Pancreas (tissue), 10 donors: Measurements from ENCODE around the gene MBD3. TPM values are rescaled to one million over a fixed set of nuclear protein-coding genes. Genes with fewer than 3 reads are reported as not detected.

Experiments used
- ATAC-seq, 4 donors: fragments of 200-7000 bp; cut with Tn5 transposase; one replicate each; pipeline versions ENCODE4 v1.8.0 to v1.9.1; 2020; ENCODE audit warnings: mild to moderate bottlenecking in 4 of 4, moderate library complexity in 4 of 4
- DNase-seq, 6 donors: peaks; one replicate each; pipeline ENCODE4 v3.0.0-alpha.2; 2020
- FAIRE-seq: peaks from 2 replicates; lab custom pipeline; 2012; peaks lifted over from hg19 to GRCh38; lab: Jason Lieb, UNC
- H3K27ac ChIP-seq, 4 donors: fragments of 200-600 bp; sonication (generic); 1 replicate in 3 of 4; 2 replicates in 1 of 4; pipeline versions ENCODE4 v1.5.0 to v1.8.0; 2020
- H3K27me3 ChIP-seq, 4 donors: fragments of 200-600 bp; one replicate each; pipeline ENCODE4 v1.8.0; 2021
- H3K36me3 ChIP-seq, 3 donors: fragments of 200-600 bp; sonication (generic) in 1 of 3; one replicate each; pipeline versions ENCODE4 v1.5.0 to v1.8.0; 2020 to 2021
- H3K4me1 ChIP-seq, 3 donors: fragments of 200-600 bp; one replicate each; pipeline ENCODE4 v1.8.0; 2021
- H3K4me3 ChIP-seq, 4 donors: fragments of 200-600 bp; sonication (generic) in 2 of 4; one replicate each; pipeline versions ENCODE4 v1.5.0 to v1.8.0; 2020 to 2021
- H3K9me3 ChIP-seq, 4 donors: fragments of 200-600 bp; one replicate each; pipeline ENCODE4 v1.8.0; 2021
- WGBS, 2 donors: extraction: QIAGEN DNeasy Blood & Tissue Kit; methylation state at CpG; one replicate each; pipeline ENCODE4 v1.1.7; 2013; 5-methylcytosine and 5-hydroxymethylcytosine counted together
- intact Hi-C, 3 donors: fragments of 100-400 bp; cut with DNase I; formaldehyde crosslinking; loops; one replicate each; pipeline versions ENCODE4 v1.11.1 to v1.14.2; 2022
- polyA plus RNA-seq, 2 donors: library from polyadenylated mRNA; stranded (reverse); fragments of 200-250 nt; gene quantifications; one replicate each; pipeline ENCODE4 v1.2.3, GENCODE V29; 2013
- total RNA-seq, 6 donors: library from RNA; stranded (reverse); fragmentation: NEBNext Ultra II Directional in 4 of 6; extraction: Animal tissue kit (Norgen Biotek cat#: 25700) in 4 of 6; gene quantifications; one replicate each; pipeline versions ENCODE4 v1.2.1 to v1.2.4, GENCODE V29; 2021 to 2023
- TF ChIP-seq, protein P1 (sequence below), 4 donors: fragments of 200-600 bp; sonication (generic) in 3 of 4; IDR thresholded peaks; one replicate each; pipeline versions ENCODE4 v1.5.0 to v1.8.0; 2021; ENCODE audit warnings: antibody characterized with exemption in 4 of 4
- donor health status: healthy with polysubstance abuse.
- donor health status: DM: no; HTN: no; CAD: no; lungs with moderate emphysema.
- donor health status: DM: no; HTN: no; CAD: no.
- donor health status: control.
- donor health status: control.
- donor health status: Bipolar disorder and iron deficiency.
- donor health status: DM: yes; HTN: yes; CAD: no.
- donor health status: DM: no; HTN: no; CAD: no.
- donor health status: DM: no; HTN: no; CAD: no.
- donor health status: DM: yes; HTN: yes; CAD: no.

MBD3 gene
- total and polyA plus RNA-seq, 8 donors: 17.4 to 113 (median 30.2) TPM

DNA sequence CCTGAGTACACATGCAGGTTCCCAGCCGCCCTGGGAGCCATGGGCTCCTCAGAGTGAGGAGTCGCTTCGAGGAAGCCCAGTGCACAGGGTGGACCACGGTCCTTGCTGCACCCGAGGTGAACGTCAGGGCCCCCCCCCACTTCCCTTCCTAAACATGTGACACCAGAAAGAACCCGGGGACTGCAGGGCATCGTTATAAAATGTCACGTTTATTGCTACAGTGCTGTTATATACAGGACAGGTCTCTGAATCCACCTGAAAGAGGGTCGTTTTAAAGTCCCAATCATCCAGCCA lies 16.4 kb upstream of the MBD3 start:
- ATAC-seq: no peak
- no peaks in the 10 kb centered on the region for H3K9me3 ChIP-seq
- WGBS, 2 donors: 43 to 50% methylated on average over 10 of the region's 10 CpGs
- H3K27me3 ChIP-seq: no peaks in the 10 kb centered on the region
- H3K27ac ChIP-seq: no peak overlapping the region
- H3K4me1 ChIP-seq: peaks cover 4 to 6% (median 5%) of the 10 kb centered on the region in 3 donors
- peaks cover 0 to 16% (median 4%) of the 10 kb centered on the region in 3 donors for H3K36me3 ChIP-seq
- TF ChIP-seq, protein P1, sequence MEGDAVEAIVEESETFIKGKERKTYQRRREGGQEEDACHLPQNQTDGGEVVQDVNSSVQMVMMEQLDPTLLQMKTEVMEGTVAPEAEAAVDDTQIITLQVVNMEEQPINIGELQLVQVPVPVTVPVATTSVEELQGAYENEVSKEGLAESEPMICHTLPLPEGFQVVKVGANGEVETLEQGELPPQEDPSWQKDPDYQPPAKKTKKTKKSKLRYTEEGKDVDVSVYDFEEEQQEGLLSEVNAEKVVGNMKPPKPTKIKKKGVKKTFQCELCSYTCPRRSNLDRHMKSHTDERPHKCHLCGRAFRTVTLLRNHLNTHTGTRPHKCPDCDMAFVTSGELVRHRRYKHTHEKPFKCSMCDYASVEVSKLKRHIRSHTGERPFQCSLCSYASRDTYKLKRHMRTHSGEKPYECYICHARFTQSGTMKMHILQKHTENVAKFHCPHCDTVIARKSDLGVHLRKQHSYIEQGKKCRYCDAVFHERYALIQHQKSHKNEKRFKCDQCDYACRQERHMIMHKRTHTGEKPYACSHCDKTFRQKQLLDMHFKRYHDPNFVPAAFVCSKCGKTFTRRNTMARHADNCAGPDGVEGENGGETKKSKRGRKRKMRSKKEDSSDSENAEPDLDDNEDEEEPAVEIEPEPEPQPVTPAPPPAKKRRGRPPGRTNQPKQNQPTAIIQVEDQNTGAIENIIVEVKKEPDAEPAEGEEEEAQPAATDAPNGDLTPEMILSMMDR (IDR thresholded peaks at IDR 0.05): no peak
- no peak for DNase-seq
- no peak overlapping the region for H3K4me3 ChIP-seq
- intact Hi-C loops: no loop called here
- no peak for FAIRE-seq

GRCh38 chr19:1608359-1609102 lies 15.9 kb upstream of the MBD3 start:
- TF ChIP-seq, protein P1 (IDR thresholded peaks at IDR 0.05): no peak
- intact Hi-C loops: no loop called here
- no peak for FAIRE-seq
- H3K9me3 ChIP-seq: no peaks in the 10 kb centered on the region
- H3K4me1 ChIP-seq: peaks cover 4 to 10% (median 7%) of the 10 kb centered on the region in 3 donors
- ATAC-seq: no peak
- no peaks in the 10 kb centered on the region for H3K27me3 ChIP-seq
- no peak for DNase-seq
- WGBS, 2 donors: 59 to 64% methylated on average over 21 to 23 of the region's 23 CpGs
- H3K4me3 ChIP-seq: no peak overlapping the region
- peaks cover 0 to 11% (median 4%) of the 10 kb centered on the region in 3 donors for H3K36me3 ChIP-seq
- no peak overlapping the region for H3K27ac ChIP-seq

- Histone ChIP-seq H3K36me3 (no peaks in the 10 kb centered on the region), H3K9me3 (no peaks in the 10 kb centered on the region), H3K4me1 (peaks cover 4 to 11% (median 11%) of the 10 kb centered on the region in 3 donors), H3K27me3 (no peaks in the 10 kb centered on the region), H3K27ac (peak overlapping the region; percentile 72 to 84 (median 78)), H3K4me3 (peak overlapping the region; percentile 6 to 94 (median 84))
- ATAC-seq: peak in 3 of 4 donors; percentile 1 to 6 (median 1)
- DNase-seq: peak in 1 of 6 donors; percentile 74
- intact Hi-C loops: no loop called here
- no peak for FAIRE-seq
- WGBS, 2 donors: 12 to 19% methylated on average over 14 to 16 of the region's 16 CpGs
- TF ChIP-seq, protein P1 (IDR thresholded peaks at IDR 0.05): no peak
Observed at GRCh38 chr19:1606138-1606651, 13.5 kb upstream of the MBD3 start.

DNA sequence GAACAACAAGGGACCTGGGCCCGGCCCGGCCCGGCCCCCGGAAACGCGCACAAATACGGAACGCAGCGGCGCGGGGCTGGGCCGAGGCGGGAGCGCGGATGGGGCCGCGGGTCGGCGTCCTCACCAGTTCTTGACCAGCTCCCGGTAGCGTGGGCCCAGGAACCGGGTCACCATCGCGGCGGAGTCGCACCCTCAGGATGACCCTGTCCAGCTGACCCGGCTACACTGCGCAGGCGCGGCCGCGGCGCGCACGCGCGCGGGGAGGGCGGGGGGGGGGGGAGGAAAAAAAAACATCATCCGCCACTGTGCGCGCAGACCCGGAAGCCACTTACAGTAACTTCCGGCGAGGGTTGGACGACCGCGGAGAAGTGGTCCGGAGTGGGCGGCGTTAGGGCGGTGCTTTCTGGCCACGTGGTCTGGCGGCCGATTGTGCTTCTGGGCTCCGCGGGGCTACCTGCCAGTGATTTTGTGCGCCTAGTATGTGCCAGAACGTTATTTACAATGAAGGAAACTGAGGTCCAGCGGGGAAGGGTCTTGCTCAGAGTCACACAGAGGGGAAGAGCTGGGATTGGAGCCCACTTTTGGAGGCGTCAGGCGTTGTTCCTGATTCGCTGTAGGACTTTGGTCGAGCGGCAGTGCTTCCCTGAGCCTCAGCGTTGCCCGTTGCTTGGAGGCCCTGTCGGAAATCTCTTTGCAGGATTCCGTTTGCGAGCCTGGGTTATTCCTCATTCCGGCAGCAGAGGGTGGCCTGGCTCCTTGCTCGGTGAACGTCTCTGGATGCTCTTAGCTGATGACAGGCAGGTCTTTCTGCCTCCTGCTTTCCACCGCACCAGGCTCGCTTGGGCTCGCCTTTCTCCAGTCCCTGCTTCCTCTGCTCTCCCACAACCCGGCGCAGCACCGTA lies 12.8 kb upstream of the MBD3 start, which contains the start of gene UQCR11:
UQCR11 (minus strand) TSS at position 227 of the 902 bp plus-strand sequence; CDS start at position 174, 53 bp downstream.
- H3K4me1 ChIP-seq: peaks cover 4 to 11% (median 11%) of the 10 kb centered on the region in 3 donors
- FAIRE-seq: no peak
- intact Hi-C loops: no loop called here

More for the DNA sequence above, 12.8 kb upstream of the MBD3 start, which contains the start of gene UQCR11:
- Histone ChIP-seq H3K36me3 (no peaks in the 10 kb centered on the region), H3K27ac (peak within 1 kb of the TSS; percentile 72 to 84 (median 78)), H3K4me3 (peak within 1 kb of the TSS; percentile 74 to 94 (median 86)), H3K27me3 (no peaks in the 10 kb centered on the region), H3K9me3 (no peaks in the 10 kb centered on the region)
- 0% methylated on average over 70 to 79 of the region's 79 CpGs for WGBS, 2 donors
- ATAC-seq (peak; percentile 94 to 97 (median 96)), DNase-seq (peak; percentile 90 to 98 (median 94))
- TF ChIP-seq, protein P1 (IDR thresholded peaks at IDR 0.05): peak in 1 of 4 donors; percentile 33
